OCI-LY1 (cell line): ENCODE data around the gene PHF20.

Experiments used
- H2AFZ ChIP-seq: fragments of 200-600 bp; sonication (generic), shearing (Covaris generic); 2 replicates; pipeline ENCODE4 v1.6.0; 2014; ENCODE audit warnings: antibody characterized with exemption, mild to moderate bottlenecking, low read length
- H3F3A ChIP-seq: fragments of 200-600 bp; sonication (generic), shearing (Covaris generic); 2 replicates; pipeline ENCODE4 v1.6.0; 2014; ENCODE audit warnings: mild to moderate bottlenecking, antibody characterized with exemption, low read length, moderate library complexity; ENCODE audit not compliant: insufficient read depth
- H3K27ac ChIP-seq: fragments of 200-600 bp; sonication (generic); 2 replicates; pipeline ENCODE4 v1.5.1; 2014; ENCODE audit warnings: low read length, mixed run types, mild to moderate bottlenecking, low read depth; ENCODE audit not compliant: poor library complexity, severe bottlenecking
- H3K27me3 ChIP-seq: fragments of 200-600 bp; sonication (generic); 2 replicates; pipeline ENCODE4 v1.6.0; 2014; ENCODE audit warnings: antibody characterized with exemption, mild to moderate bottlenecking, low read length, moderate library complexity; ENCODE audit not compliant: insufficient read depth
- H3K36me3 ChIP-seq: fragments of 200-600 bp; sonication (generic); 2 replicates; pipeline ENCODE4 v1.6.1; 2014; ENCODE audit warnings: mild to moderate bottlenecking, antibody characterized with exemption, low read length, moderate library complexity, mixed read lengths; ENCODE audit not compliant: insufficient read depth
- H3K4me1 ChIP-seq: fragments of 200-600 bp; sonication (generic); 2 replicates; pipeline ENCODE4 v1.5.1; 2014; ENCODE audit warnings: mild to moderate bottlenecking, low read length, moderate library complexity; ENCODE audit not compliant: insufficient read depth, severe bottlenecking
- H3K4me2 ChIP-seq: fragments of 200-600 bp; sonication (generic), shearing (Covaris generic); 2 replicates; pipeline ENCODE4 v1.6.1; 2014; ENCODE audit warnings: low read length
- H3K4me3 ChIP-seq: fragments of 200-600 bp; sonication (generic); 2 replicates; pipeline ENCODE4 v1.5.1; 2014; ENCODE audit warnings: low read length, low read depth, mild to moderate bottlenecking, mixed read lengths; ENCODE audit not compliant: poor library complexity, severe bottlenecking
- H3K79me2 ChIP-seq: fragments of 200-600 bp; shearing (Covaris generic); 2 replicates; pipeline ENCODE4 v1.6.1; 2016; ENCODE audit warnings: mixed run types, low read length, mixed read lengths; ENCODE audit not compliant: insufficient read depth
- H3K9ac ChIP-seq: fragments of 200-600 bp; sonication (generic), shearing (Covaris generic); 2 replicates; pipeline ENCODE4 v1.6.1; 2014; ENCODE audit warnings: mild to moderate bottlenecking, low read length, mixed read lengths
- H3K9me2 ChIP-seq: fragments of 200-600 bp; sonication (generic), shearing (Covaris generic); 2 replicates; pipeline ENCODE4 v1.6.1; 2014; ENCODE audit warnings: low read depth, mild to moderate bottlenecking, low read length, mixed read lengths
- H3K9me3 ChIP-seq: fragments of 200-600 bp; shearing (Covaris generic); 2 replicates; pipeline ENCODE4 v1.6.1; 2014; ENCODE audit warnings: low read length, mixed read lengths
- H4K20me1 ChIP-seq: fragments of 200-600 bp; sonication (generic), shearing (Covaris generic); 2 replicates; pipeline ENCODE4 v1.6.0; 2016; ENCODE audit warnings: mild to moderate bottlenecking, low read length; ENCODE audit not compliant: insufficient read depth
- EZH2 ChIP-seq: fragments of 200-600 bp; sonication (generic), shearing (Covaris generic); IDR thresholded peaks from 2 replicates; pipeline ENCODE4 v1.8.0; 2017; ENCODE audit warnings: borderline replicate concordance, mixed run types, mild to moderate bottlenecking, antibody characterized with exemption, low read length, moderate library complexity, mixed read lengths
- TF ChIP-seq, protein P1 (sequence below): fragments of 200-600 bp; sonication (generic), shearing (Covaris generic); IDR thresholded peaks from 2 replicates; pipeline ENCODE4 v1.5.1; 2017; ENCODE audit warnings: mild to moderate bottlenecking, antibody characterized with exemption, low read length, moderate library complexity, mixed read lengths

PHF20 gene

DNA sequence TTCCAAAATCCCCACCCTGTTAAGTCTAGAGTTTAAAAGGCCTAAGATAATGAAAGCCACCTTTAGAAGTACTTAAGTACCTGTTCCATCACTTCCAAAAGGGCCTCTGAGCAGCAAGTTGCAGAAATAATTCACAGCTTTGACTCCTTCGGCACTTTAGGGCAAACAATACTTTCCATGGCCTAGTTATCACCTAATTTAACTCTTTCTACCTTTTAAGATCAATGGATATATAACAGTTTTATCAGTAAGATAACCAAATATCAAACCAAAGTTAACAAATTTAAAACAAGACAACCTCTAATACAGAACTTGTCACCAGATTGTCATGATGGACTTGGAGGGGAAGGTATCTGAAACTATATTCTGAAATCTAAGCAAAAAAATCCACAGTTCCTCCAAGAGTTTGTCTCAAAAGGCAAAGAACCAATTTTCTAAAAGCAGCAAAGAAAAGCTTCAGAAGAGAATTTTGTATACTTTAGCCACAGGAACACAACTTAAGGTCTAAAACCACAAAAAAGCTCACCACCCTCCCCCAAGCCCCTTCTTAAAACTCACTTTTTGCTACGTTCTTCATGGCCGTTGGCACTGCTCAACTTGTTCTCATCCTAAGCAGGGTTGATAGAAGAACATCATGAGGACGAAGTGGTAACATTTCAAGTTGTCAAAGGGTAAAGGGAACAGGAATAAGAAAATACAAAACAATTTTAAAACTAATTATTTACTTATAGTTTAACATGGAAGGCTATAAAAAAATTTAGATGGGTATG, 33.2 kb upstream of the PHF20 start:
- Histone ChIP-seq H3K9me3 (no peaks in the 10 kb centered on the region), H3K36me3 (peaks cover 80% of the 10 kb centered on the region), H3F3A (no peaks in the 10 kb centered on the region), H3K4me1 (peaks cover 44% of the 10 kb centered on the region), H4K20me1 (peaks cover 13% of the 10 kb centered on the region; the same call in 1 of the 2 replicates), H3K4me2 (no peak overlapping the region), H2AFZ (no peak overlapping the region), H3K27me3 (no peaks in the 10 kb centered on the region), H3K79me2 (peaks cover 76% of the 10 kb centered on the region), H3K9ac (no peak overlapping the region), H3K9me2 (no peaks in the 10 kb centered on the region), H3K4me3 (no peak overlapping the region), H3K27ac (no peak overlapping the region)
- TF ChIP-seq, protein P1, sequence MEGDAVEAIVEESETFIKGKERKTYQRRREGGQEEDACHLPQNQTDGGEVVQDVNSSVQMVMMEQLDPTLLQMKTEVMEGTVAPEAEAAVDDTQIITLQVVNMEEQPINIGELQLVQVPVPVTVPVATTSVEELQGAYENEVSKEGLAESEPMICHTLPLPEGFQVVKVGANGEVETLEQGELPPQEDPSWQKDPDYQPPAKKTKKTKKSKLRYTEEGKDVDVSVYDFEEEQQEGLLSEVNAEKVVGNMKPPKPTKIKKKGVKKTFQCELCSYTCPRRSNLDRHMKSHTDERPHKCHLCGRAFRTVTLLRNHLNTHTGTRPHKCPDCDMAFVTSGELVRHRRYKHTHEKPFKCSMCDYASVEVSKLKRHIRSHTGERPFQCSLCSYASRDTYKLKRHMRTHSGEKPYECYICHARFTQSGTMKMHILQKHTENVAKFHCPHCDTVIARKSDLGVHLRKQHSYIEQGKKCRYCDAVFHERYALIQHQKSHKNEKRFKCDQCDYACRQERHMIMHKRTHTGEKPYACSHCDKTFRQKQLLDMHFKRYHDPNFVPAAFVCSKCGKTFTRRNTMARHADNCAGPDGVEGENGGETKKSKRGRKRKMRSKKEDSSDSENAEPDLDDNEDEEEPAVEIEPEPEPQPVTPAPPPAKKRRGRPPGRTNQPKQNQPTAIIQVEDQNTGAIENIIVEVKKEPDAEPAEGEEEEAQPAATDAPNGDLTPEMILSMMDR = no peak
- no peak for TF ChIP-seq EZH2

DNA sequence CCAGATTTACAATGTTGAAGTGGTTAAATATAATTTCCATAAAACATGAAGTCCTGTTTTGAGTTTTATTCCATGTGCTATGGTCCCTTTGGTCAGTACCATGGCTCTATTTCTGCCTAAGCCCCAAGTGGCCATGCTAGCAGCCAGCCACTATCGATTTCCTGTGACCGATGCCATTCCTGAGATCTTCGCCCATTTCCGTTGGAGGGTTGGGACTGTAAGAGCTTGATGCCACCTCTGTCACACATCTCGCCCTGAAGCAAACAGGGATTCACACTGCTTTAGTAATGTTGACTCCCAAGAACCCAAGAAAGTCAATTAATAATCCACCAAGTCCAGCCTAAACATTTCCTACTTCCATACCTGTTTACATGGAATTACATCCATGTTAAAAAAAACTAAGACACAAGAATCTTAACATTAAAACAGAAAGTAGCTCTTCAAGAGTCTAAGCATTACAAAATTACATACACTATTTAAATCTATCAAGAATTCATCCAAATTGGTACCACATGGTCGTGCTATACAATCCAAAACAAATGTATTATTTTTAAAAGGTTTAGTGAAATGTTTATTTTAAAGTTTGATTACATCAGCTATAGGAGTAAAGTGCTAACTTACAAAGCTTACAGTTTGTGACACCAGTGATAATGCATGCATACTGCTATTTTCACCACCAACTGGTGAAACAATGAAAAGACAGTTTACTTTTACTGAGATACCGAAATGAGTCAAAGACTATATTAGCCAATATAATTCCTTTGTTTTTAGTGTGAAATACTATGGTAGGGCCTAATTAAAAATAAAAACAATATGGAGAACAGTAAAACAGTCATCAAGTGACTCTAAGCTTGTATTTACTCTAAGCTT, 32.3 kb upstream of the PHF20 start:
- Histone ChIP-seq H3K4me1 (peaks cover 53% of the 10 kb centered on the region), H3K9me2 (no peaks in the 10 kb centered on the region), H3K9ac (peak overlapping the region; percentile 100), H3K27ac (no peak overlapping the region), H3K4me3 (peak overlapping the region; percentile 97), H3K79me2 (peaks cover 67% of the 10 kb centered on the region), H3K36me3 (peaks cover 71% of the 10 kb centered on the region), H3F3A (no peaks in the 10 kb centered on the region), H2AFZ (no peak overlapping the region), H3K4me2 (peak overlapping the region; percentile 91), H4K20me1 (peaks cover 13% of the 10 kb centered on the region; the same call in 1 of the 2 replicates), H3K9me3 (no peaks in the 10 kb centered on the region), H3K27me3 (no peaks in the 10 kb centered on the region)
- no peak for TF ChIP-seq EZH2
- TF ChIP-seq, protein P1 = peak; percentile 36

DNA sequence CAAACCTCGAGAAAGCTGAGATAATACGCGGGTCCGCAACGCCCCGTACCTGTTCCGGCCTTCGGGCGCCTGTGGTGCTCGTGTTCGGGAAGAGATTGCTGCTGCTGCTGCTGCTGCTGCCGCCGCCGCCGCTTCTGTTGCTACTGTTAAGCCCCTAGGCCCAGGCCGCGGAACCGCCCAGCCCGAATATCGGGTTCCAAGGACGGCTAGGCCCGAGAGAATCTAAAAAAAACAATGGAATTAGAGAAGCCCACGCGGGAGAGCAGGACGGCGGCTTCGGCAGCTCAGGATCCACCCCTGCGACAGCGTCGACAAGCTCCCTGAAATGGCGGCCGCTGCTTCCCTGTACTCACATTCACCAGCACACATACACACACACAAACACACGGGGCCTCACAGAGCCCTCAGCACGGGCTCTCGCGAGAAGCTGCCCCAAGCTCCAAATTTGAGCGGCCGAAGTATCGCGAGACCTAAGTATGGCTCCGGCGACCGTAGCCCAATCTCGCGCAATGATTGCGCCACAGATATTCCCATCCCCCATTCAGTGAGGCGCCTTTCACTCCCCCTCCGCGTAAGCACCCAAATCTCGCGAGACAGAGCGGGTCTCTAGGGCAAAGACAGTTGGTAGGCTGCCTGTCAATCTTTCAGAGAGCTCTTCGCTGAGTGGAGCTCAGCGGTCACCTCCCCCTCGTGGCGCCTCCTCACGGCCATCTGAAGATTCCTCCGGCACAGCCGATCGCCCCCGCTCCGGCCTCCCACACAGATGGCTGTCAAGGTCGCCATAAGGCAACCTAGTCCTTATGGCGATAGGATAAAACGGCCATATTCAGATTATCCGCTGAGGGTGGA, 29.7 kb upstream of the PHF20 start, which contains the start of gene RBM39:
RBM39 (minus strand) TSS at position 369 of the 849 bp plus-strand sequence. CDS start 1,386 bp downstream, outside the sequence.
- H3K79me2 ChIP-seq = peaks cover 47% of the 10 kb centered on the region
- H3K9me2 ChIP-seq = no peaks in the 10 kb centered on the region
- TF ChIP-seq EZH2 = no peak
- TF ChIP-seq, protein P1 = no peak
- H3K4me1 ChIP-seq = peaks cover 45% of the 10 kb centered on the region
- no peaks in the 10 kb centered on the region for H3K9me3 ChIP-seq
- H4K20me1 ChIP-seq = peaks cover 13% of the 10 kb centered on the region; the same call in 1 of the 2 replicates
- no peaks in the 10 kb centered on the region for H3F3A ChIP-seq
- peak within 1 kb of the TSS; percentile 100 for H3K9ac ChIP-seq
- H3K27ac ChIP-seq = peak within 1 kb of the TSS; percentile 96
- H2AFZ ChIP-seq = no peak within 1 kb of the TSS
- H3K36me3 ChIP-seq = peaks cover 45% of the 10 kb centered on the region
- peak within 1 kb of the TSS; percentile 91 for H3K4me2 ChIP-seq
- peak within 1 kb of the TSS; percentile 97 for H3K4me3 ChIP-seq
- H3K27me3 ChIP-seq = no peaks in the 10 kb centered on the region
